PC-9 (cell line): ENCODE measurements around the gene SSR1. TPM values are rescaled to one million over a fixed set of nuclear protein-coding genes. Genes with fewer than 3 reads are reported as not detected.

Experiments used
- BruUV-seq: library from RNA; stranded (reverse); fragments of 400-500 nt; replicated peaks from 2 replicates; lab custom pipeline; 2021; lab: Mats Ljungman, UMichigan
- CTCF ChIA-PET: fragments of 300-600 bp; sonication (Branson Sonifier 250); formaldehyde crosslinking; loops from one replicate; lab custom pipeline; 2022; ENCODE audit warnings: antibody characterized with exemption; lab: Charles Lee
- POLR2A ChIA-PET: fragments of 300-600 bp; sonication (Branson Sonifier 250); formaldehyde crosslinking; loops from one replicate; lab custom pipeline; 2022; ENCODE audit warnings: antibody characterized with exemption; ENCODE audit not compliant: unreplicated experiment; lab: Charles Lee
- DNase-seq, 2 experiments: peaks; one replicate each; pipeline versions ENCODE4 v3.0.0 to v3.0.0-alpha.2; 2015 to 2022; ENCODE audit warnings: mixed read lengths in 1 of 2
- H2AFZ ChIP-seq: fragments of 200-600 bp; sonication (generic); 2 replicates; pipeline ENCODE4 v1.8.1; 2017; ENCODE audit warnings: antibody characterized with exemption
- H3F3A ChIP-seq: fragments of 200-600 bp; sonication (generic); 2 replicates; pipeline ENCODE4 v1.8.1; 2017; ENCODE audit warnings: antibody characterized with exemption, mild to moderate bottlenecking, low read depth; ENCODE audit not compliant: insufficient read depth
- H3K27ac ChIP-seq: fragments of 200-600 bp; sonication (generic); 2 replicates; pipeline ENCODE4 v1.6.1; 2016; ENCODE audit warnings: mixed run types
- H3K27me3 ChIP-seq: fragments of 200-600 bp; sonication (generic); 2 replicates; pipeline ENCODE4 v1.6.1; 2016; ENCODE audit warnings: low read depth, mixed run types; ENCODE audit not compliant: insufficient read depth
- H3K36me3 ChIP-seq: fragments of 200-600 bp; sonication (generic); 2 replicates; pipeline ENCODE4 v1.6.1; 2016; ENCODE audit warnings: low read depth, mixed run types
- H3K4me1 ChIP-seq: fragments of 200-600 bp; sonication (generic); replicated peaks from 2 replicates; pipeline ENCODE4 v1.6.1; 2016; ENCODE audit warnings: mixed run types; ENCODE audit not compliant: insufficient read depth
- H3K4me2 ChIP-seq: fragments of 200-600 bp; sonication (generic); 2 replicates; pipeline ENCODE4 v1.6.1; 2017; ENCODE audit warnings: mixed run types
- H3K4me3 ChIP-seq: fragments of 200-600 bp; sonication (generic); 2 replicates; pipeline ENCODE4 v1.6.1; 2016; ENCODE audit warnings: mixed run types
- H3K79me2 ChIP-seq: fragments of 200-600 bp; sonication (generic); 2 replicates; pipeline ENCODE4 v1.6.1; 2017; ENCODE audit warnings: low read depth, mixed run types
- H3K9me2 ChIP-seq: fragments of 200-600 bp; sonication (generic); 2 replicates; pipeline ENCODE4 v1.8.1; 2017; ENCODE audit warnings: mild to moderate bottlenecking; ENCODE audit not compliant: insufficient read depth
- H3K9me3 ChIP-seq: fragments of 200-600 bp; sonication (generic); 2 replicates; pipeline ENCODE4 v1.8.1; 2016; ENCODE audit warnings: low read depth; ENCODE audit not compliant: insufficient read depth
- H4K20me1 ChIP-seq: fragments of 200-600 bp; sonication (generic); 2 replicates; pipeline ENCODE4 v1.8.1; 2017; ENCODE audit not compliant: insufficient read depth
- EZH2 ChIP-seq: fragments of 200-600 bp; sonication (generic); IDR thresholded peaks from 2 replicates; pipeline ENCODE4 v1.8.0; 2017; ENCODE audit warnings: antibody characterized with exemption, low read depth
- intact Hi-C: fragments of 100-400 bp; cut with micrococcal nuclease; formaldehyde crosslinking; loops from one replicate; pipeline ENCODE4 v1.10.0; 2022; ENCODE audit not compliant: unreplicated experiment
- total RNA-seq: library from RNA; stranded (reverse); gene quantifications from 2 replicates; pipeline ENCODE4 v1.2.3, GENCODE V29; 2021
- TF ChIP-seq, protein P1 (sequence below): fragments of 200-600 bp; sonication (generic); conservative IDR thresholded peaks from 2 replicates; pipeline ENCODE4 v1.6.1; 2017; ENCODE audit warnings: mixed run types, antibody characterized with exemption, mild to moderate bottlenecking, moderate library complexity

The SSR1 gene
- total RNA-seq, 1 experiment from 2014 or later, result 118 TPM

DNA sequence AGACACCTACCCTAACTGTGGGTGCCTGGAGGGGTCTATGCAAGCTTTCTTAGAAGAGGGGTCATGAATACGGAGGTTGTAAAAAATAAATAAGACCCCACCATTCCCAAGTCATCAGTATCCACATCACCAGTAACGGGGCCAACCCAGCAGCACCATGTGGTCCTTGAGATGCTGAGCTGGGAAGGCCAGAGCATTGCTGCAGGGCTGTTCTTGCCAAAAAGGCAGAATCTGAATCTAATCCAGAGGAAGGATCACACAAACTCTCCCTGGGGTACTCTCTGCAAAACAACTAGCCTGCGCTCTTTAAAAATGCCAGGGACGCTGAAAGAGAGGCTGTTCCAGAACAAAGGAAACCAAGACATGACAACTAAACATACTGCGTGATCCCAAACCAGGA is 43.2 kb downstream of the SSR1 start:
- no peak overlapping the region for H3K4me2 ChIP-seq
- POLR2A ChIA-PET, result no interaction called here
- H3K27ac ChIP-seq, result no peak overlapping the region
- no peaks in the 10 kb centered on the region for H3K27me3 ChIP-seq
- H4K20me1 ChIP-seq, result no peaks in the 10 kb centered on the region
- no peaks in the 10 kb centered on the region for H3K79me2 ChIP-seq
- H3K9me2 ChIP-seq, result no peaks in the 10 kb centered on the region
- H3K4me3 ChIP-seq, result no peak overlapping the region
- intact Hi-C loops, result loop anchor here (10.0 kb wide), 1 partner anchor 795 kb away; the partner anchor contains the start of gene BLOC1S5
- no peak for DNase-seq
- no peak for TF ChIP-seq EZH2
- TF ChIP-seq, protein P1, sequence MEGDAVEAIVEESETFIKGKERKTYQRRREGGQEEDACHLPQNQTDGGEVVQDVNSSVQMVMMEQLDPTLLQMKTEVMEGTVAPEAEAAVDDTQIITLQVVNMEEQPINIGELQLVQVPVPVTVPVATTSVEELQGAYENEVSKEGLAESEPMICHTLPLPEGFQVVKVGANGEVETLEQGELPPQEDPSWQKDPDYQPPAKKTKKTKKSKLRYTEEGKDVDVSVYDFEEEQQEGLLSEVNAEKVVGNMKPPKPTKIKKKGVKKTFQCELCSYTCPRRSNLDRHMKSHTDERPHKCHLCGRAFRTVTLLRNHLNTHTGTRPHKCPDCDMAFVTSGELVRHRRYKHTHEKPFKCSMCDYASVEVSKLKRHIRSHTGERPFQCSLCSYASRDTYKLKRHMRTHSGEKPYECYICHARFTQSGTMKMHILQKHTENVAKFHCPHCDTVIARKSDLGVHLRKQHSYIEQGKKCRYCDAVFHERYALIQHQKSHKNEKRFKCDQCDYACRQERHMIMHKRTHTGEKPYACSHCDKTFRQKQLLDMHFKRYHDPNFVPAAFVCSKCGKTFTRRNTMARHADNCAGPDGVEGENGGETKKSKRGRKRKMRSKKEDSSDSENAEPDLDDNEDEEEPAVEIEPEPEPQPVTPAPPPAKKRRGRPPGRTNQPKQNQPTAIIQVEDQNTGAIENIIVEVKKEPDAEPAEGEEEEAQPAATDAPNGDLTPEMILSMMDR, result no peak
- H2AFZ ChIP-seq, result no peak overlapping the region
- BruUV-seq, result no TSS peak
- H3K36me3 ChIP-seq, result no peaks in the 10 kb centered on the region
- CTCF ChIA-PET, result no interaction called here
- H3F3A ChIP-seq, result peaks cover 3% of the 10 kb centered on the region; the same call in 1 of the 2 replicates
- peaks cover 5% of the 10 kb centered on the region; the same call in 1 of the 2 replicates for H3K4me1 ChIP-seq
- no peaks in the 10 kb centered on the region for H3K9me3 ChIP-seq

GRCh38 chr6:7268816-7269555 is 44.0 kb downstream of the SSR1 start:
- no peak overlapping the region for H3K4me2 ChIP-seq
- ChIA-PET POLR2A (no interaction called here), CTCF (no interaction called here)
- no peaks in the 10 kb centered on the region for H3K9me2 ChIP-seq
- H3K79me2 ChIP-seq, result no peaks in the 10 kb centered on the region
- H3K4me3 ChIP-seq, result no peak overlapping the region
- H2AFZ ChIP-seq, result no peak overlapping the region
- TF ChIP-seq, protein P1, result no peak
- TF ChIP-seq EZH2, result no peak
- H4K20me1 ChIP-seq, result no peaks in the 10 kb centered on the region
- no peak for DNase-seq
- no TSS peak for BruUV-seq
- H3K27me3 ChIP-seq, result no peaks in the 10 kb centered on the region
- no peaks in the 10 kb centered on the region for H3K36me3 ChIP-seq
- peaks cover 3% of the 10 kb centered on the region; the same call in 1 of the 2 replicates for H3F3A ChIP-seq
- H3K9me3 ChIP-seq, result no peaks in the 10 kb centered on the region
- H3K4me1 ChIP-seq, result peaks cover 5% of the 10 kb centered on the region; the same call in 1 of the 2 replicates
- no peak overlapping the region for H3K27ac ChIP-seq
- intact Hi-C loops, result loop anchor here (10.0 kb wide), 1 partner anchor 796 kb away; the partner anchor contains the start of gene BLOC1S5

- Histone ChIP-seq H3K79me2 (no peaks in the 10 kb centered on the region), H2AFZ (no peak overlapping the region), H3K4me3 (no peak overlapping the region), H3K9me3 (no peaks in the 10 kb centered on the region), H3K4me1 (peaks cover 5% of the 10 kb centered on the region; the same call in 1 of the 2 replicates), H4K20me1 (no peaks in the 10 kb centered on the region), H3K9me2 (no peaks in the 10 kb centered on the region), H3K27me3 (no peaks in the 10 kb centered on the region), H3K4me2 (no peak overlapping the region), H3F3A (peaks cover 3% of the 10 kb centered on the region; the same call in 1 of the 2 replicates), H3K36me3 (no peaks in the 10 kb centered on the region), H3K27ac (no peak overlapping the region)
- CTCF ChIA-PET, result no interaction called here
- DNase-seq, result no peak
- BruUV-seq, result no TSS peak
- TF ChIP-seq EZH2, result no peak
- TF ChIP-seq, protein P1, result no peak
- POLR2A ChIA-PET, result no interaction called here
- intact Hi-C loops, result loop anchor here (10.0 kb wide), 1 partner anchor 796 kb away; the partner anchor contains the start of gene BLOC1S5
Measured at GRCh38 chr6:7268362-7268761, 44.6 kb downstream of the SSR1 start.
